Fibroblast of the conjunctiva (primary cell): ENCODE measurements around the gene CACNA1C.

Experiments
- DNase-seq: peaks from one replicate; pipeline ENCODE4 v3.0.0-alpha.2; 2010; ENCODE audit warnings: low read depth

The CACNA1C gene

GRCh38 chr12:2283480-2283879 is 230.7 kb downstream of the CACNA1C start:
- DNase-seq: no peak

- DNase-seq: no peak
These were observed 231.1 kb downstream of the CACNA1C start for GRCh38 chr12:2283916-2284315.

- DNase-seq: peak; percentile 81
These were observed 231.6 kb downstream of the CACNA1C start for GRCh38 chr12:2284321-2284813.

GRCh38 chr12:2284857-2285256 is 232.1 kb downstream of the CACNA1C start:
- peak; percentile 73 for DNase-seq

GRCh38 chr12:2285462-2285861 is 232.7 kb downstream of the CACNA1C start:
- DNase-seq: no peak

DNA sequence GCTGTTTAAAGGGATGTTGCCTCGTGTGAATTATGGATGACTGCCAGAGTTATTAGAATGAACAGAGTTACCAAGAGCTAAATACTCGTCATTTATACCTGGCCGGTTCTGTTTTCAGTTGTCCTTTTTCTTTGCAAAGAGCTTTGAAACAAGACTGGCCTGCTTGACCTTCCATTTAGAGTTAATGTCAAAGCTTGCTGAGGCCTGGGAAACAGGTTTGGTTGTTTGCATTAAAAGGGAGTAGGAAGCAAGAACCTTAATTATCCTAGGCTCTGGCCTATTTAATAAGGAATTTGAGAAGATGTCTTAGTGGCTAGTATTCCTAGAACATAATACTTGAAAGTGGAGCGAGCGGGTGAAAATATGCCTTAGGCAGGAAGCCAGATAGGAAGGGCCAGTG is 233.3 kb downstream of the CACNA1C start:
- no peak for DNase-seq

GRCh38 chr12:2286461-2287131 is 233.8 kb downstream of the CACNA1C start:
- DNase-seq: no peak

DNA sequence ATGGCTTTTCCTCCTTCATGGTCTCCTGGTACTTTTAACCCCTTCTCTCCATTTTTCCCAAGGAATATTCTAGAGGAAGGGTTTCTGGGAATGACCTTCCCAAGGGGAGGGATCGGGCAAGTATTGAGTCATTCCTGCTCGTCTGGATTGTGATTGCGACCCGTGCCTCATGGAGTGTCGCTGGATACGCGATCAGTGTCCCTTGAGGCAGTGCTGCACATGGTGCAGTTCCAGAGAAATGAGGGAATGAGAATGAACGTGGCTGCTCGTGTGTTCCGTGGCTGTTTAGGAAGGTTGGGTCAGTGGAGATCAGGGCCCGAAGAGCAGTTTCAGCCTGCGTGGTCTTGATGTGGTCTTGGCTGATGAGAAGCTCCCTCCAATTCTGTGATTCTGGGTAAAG is 234.4 kb downstream of the CACNA1C start:
- no peak for DNase-seq

DNA sequence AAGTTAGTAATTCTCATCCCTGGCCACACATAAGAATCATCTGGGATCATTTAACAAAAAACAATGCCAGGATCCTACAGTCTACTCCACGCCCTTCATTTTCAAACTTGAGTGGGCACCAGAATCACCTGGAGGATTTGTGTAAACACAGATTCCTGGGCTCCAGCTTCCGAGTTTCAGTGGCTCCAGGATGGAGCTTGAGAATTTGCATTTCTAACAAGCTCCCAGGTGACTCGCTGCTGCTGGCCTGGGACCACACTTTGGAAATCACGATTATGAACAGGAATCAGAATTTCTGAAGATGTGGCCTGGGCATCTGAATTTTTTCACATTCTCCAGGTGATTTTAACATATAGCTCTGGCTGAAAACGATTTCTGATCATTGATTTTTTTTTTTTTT is 234.8 kb downstream of the CACNA1C start:
- DNase-seq: no peak

DNA sequence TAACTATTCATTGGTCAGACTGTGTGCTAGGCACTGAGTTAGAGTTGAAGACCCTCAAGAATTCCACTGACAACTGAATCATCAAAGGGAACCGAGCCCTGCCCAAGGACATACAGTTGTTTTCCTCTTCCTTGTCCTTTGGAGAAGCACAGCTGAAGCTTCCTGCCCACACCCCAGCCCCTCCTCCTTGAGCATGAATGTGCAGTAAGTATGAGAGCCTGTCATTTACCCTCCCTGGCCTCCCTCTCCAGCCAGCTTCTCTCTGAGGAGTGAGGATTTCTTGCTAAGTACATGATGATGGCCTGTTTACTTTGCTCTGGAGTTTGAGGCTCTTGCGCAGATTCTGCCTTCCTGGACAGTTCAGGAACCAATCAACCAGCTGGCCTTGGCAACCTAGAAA is 235.2 kb downstream of the CACNA1C start:
- DNase-seq: no peak

DNA sequence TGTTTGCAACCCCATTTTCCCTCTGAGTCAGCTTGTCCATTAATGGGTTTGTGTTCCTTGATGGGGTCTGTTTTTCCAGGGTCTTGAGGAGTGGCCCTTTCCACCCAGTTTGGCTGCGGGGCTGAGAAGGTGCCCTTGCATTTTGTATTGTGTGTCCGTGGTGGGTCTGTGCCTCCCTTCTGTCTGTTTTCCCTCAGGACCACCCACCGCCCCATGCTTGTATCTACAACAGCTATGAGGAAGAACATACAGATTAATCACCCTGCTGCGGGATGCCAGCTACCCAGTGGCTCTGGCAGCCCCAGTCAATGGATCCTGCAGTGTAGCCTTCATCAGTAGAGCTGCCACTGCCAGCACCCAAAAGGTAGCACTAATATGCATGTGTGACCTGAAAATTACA is 235.7 kb downstream of the CACNA1C start:
- no peak for DNase-seq

GRCh38 chr12:2288875-2289274 is 236.1 kb downstream of the CACNA1C start:
- DNase-seq: no peak

- DNase-seq: no peak
These were observed 236.7 kb downstream of the CACNA1C start for GRCh38 chr12:2289525-2289924.

DNA sequence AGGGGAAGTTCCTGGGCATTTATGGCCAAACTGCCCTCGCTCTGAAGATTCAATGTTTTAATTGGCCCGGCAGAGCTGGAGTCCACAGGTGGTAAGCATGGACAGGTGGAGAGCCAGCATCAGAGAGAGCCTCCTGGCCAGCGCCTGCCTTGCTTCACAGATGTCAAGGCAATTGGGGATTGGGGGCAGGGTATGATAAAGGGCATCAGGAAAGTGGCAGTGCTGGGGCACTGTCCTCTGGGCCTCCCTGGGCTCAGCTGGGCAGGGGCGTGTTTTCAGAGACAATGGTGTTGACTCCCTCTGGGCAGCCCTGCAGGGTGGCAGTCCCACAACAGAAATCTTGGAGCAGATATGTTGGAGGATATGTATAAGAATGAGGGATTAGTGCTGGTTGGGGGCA is 237.3 kb downstream of the CACNA1C start:
- no peak for DNase-seq

- no peak for DNase-seq
These were observed 237.8 kb downstream of the CACNA1C start for GRCh38 chr12:2290516-2291065.

GRCh38 chr12:2291182-2291832 is 238.5 kb downstream of the CACNA1C start:
- DNase-seq: no peak

- DNase-seq: no peak
These were observed 239.2 kb downstream of the CACNA1C start for GRCh38 chr12:2291947-2292346.

DNA sequence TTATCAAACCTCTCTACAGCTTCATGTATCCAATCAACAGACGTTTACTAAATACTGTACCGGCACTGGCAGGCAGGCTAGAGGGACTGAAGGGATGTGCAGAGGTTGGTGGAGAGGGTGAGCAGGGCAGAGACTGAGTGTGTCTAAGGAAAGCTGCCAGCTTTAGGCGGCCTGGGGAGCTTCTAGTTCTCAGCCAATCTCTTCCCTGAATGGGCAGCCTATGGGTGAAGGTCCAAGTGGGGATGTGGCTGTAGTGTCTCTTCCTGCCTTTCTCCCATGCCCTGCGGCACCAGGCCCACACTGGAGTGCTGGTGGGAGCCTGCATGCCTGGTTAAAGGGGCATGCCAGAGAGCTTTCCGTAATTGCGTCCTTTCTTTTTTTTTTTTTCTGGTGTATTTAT is 239.8 kb downstream of the CACNA1C start:
- DNase-seq: no peak

GRCh38 chr12:2294651-2295475 is 242.1 kb downstream of the CACNA1C start:
- DNase-seq: no peak

- no peak for DNase-seq
These were observed 243.2 kb downstream of the CACNA1C start for GRCh38 chr12:2295941-2296461.

- no peak for DNase-seq
These were observed 244.2 kb downstream of the CACNA1C start for GRCh38 chr12:2297004-2297403.

GRCh38 chr12:2297658-2298057 is 244.9 kb downstream of the CACNA1C start:
- DNase-seq: no peak
